ENCODE data around the gene CORO1C. TPM values are rescaled to one million over a fixed set of nuclear protein-coding genes. Genes with fewer than 3 reads are reported as not detected.
A peak's percentile ranks its signal among the peaks of the same experiment; 100 is the strongest.
"Not testable (repeated sequence)": the region's sequence is repeated elsewhere in the genome, so short reads cannot be mapped to it uniquely, and the experiment has no call there.

CORO1C gene
- total and polyA plus RNA-seq, 9 of the 15 experiments (the other 6 are each of a cell fraction or from before 2014, with no cell fraction given): 55.2 to 280 (median 150) TPM

DNA sequence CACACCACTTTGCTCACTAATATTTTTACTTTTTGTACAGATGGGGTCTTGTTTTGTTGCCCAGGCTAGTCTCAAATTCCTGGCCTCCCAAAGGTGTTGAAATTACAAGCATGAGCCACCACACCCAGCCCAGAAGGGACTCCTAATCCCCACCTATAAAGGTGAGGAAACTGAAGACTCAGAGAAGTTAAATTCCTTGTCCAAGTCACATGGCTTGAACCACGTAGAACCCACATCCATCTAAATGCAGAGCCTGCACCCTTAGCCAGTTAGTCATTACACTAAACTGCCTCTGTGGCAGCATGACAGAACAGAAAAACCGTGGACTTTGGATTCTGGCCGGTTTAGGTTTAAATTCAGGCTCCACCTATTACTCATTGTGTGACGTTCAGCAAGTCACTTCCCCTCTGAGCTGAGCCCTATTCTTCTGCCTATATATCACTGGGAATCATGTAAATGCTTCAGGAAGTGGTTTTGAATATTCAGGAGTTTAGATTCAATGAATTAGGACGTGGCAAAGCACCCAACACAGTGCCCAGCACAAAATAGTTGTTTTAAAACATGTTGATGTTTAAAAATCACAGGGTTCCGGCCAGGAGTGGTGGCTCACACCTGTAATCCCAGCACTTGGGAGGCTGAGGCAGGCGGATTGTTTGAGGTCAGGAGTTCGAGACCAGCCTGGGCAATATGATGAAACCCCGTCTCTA, 3.0 kb upstream of the CORO1C start (continued):
- TF ChIP-seq, protein P1, sequence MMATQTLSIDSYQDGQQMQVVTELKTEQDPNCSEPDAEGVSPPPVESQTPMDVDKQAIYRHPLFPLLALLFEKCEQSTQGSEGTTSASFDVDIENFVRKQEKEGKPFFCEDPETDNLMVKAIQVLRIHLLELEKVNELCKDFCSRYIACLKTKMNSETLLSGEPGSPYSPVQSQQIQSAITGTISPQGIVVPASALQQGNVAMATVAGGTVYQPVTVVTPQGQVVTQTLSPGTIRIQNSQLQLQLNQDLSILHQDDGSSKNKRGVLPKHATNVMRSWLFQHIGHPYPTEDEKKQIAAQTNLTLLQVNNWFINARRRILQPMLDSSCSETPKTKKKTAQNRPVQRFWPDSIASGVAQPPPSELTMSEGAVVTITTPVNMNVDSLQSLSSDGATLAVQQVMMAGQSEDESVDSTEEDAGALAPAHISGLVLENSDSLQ (IDR thresholded peaks at IDR 0.05): peak; percentile 68
- TF ChIP-seq L3MBTL2 (IDR thresholded peaks at IDR 0.05) (no peak), NFE2 (IDR thresholded peaks at IDR 0.05; ENCODE audit: low read depth) (peak; percentile 55), RNF2 (IDR thresholded peaks at IDR 0.05) (no peak)

DNA sequence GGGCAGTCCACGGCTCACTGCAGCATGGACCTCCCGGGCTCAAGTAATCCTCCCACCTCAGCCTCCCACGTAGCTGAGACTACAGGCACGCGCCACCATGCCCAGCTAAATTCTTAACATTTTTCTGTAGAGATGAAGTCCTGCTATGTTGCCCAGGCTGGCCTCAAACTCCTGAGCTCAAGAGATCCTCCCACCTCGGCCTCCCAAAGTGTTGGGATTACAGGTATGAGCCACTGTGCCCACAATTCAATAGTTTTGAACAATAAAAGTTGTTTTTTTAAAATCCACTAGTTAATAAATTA, 1.9 kb upstream of the CORO1C start:
- H3K9me1 ChIP-seq (ENCODE audit: control insufficient read depth, insufficient read depth, low read length); H3K4me2 ChIP-seq (ENCODE audit: insufficient read depth, low read length); CTCF ChIA-PET (ENCODE audit: low intra/inter-chr PET ratio); in situ Hi-C loops (cut with MboI); FAIRE-seq; H2AFZ ChIP-seq (ENCODE audit: low read depth, low read length); H3K27me3 ChIP-seq (ENCODE audit: control insufficient read depth in 2 of 2, insufficient read depth in 2 of 2, low read length in 2 of 2); H3K9ac ChIP-seq (ENCODE audit: insufficient read depth in 1 of 2, low read depth in 2 of 2, low read length in 2 of 2); ATAC-seq; H3K27ac ChIP-seq (ENCODE audit: extremely low read depth, low read depth, low read length); BruUV-seq (replicated peaks); POLR2A ChIA-PET; H3K9me3 ChIP-seq (replicated peaks; ENCODE audit: control insufficient read depth, insufficient read depth, low read depth, low read length); H3K4me3 ChIP-seq; DNase-seq (ENCODE audit: extremely low read depth in 1 of 4, low spot score in 3 of 4): not testable (repeated sequence)
- WGBS (ENCODE audit: insufficient coverage, low coverage, missing lambda C conversion rate): 89% methylated on average over 6 of the region's 6 CpGs
- 0 out of 2 replicates have a peak, but pooled peaks cover 10% of the 10 kb centered on the region for H4K20me1 ChIP-seq (replicated peaks; ENCODE audit: control insufficient read depth, insufficient read depth, low read length)
- peaks cover 32% of the 10 kb centered on the region for H3K79me2 ChIP-seq (ENCODE audit: control insufficient read depth, insufficient read depth, low read length)
- intact Hi-C loops (cut with micrococcal nuclease): loop anchor here (5.0 kb wide), 2 partner anchors 69 to 171 kb away; partner anchors contain the start of genes ISCU and SART3
- peaks cover 10% of the 10 kb centered on the region; the same call in 2 of the 3 replicates for H3K36me3 ChIP-seq (ENCODE audit: control insufficient read depth, insufficient read depth, low read length)
- H3K4me1 ChIP-seq (replicated peaks in 1 of 2; ENCODE audit: control insufficient read depth in 2 of 2, insufficient read depth in 2 of 2, low read length in 2 of 2): peaks cover 17 to 21% of the 10 kb centered on the region in 2 experiments; a peak in 4 of 5 replicates
- 0 out of 4 replicates have a peak, but pooled peaks of 1 of the 2 experiments have one; percentile 21 for TF ChIP-seq FOXA3 (CRISPR knock-in tag; conservative IDR thresholded peaks at IDR 0.05 in 1 of 2, IDR thresholded peaks at IDR 0.05 in 1 of 2)
